HG03097 (cell line): ENCODE measurements around the gene PRODH2.

Experiments
- ATAC-seq: cut with Tn5 transposase; IDR thresholded peaks from one replicate; pipeline ENCODE4 v1.9.1; 2021; ENCODE audit not compliant: unreplicated experiment, low FRiP score

The PRODH2 gene

GRCh38 chr19:35812220-35813042 is at the start of gene PRODH2:
PRODH2 (minus strand) TSS chr19:35812845; CDS start chr19:35812805, 40 bp downstream.
- no peak for ATAC-seq

DNA sequence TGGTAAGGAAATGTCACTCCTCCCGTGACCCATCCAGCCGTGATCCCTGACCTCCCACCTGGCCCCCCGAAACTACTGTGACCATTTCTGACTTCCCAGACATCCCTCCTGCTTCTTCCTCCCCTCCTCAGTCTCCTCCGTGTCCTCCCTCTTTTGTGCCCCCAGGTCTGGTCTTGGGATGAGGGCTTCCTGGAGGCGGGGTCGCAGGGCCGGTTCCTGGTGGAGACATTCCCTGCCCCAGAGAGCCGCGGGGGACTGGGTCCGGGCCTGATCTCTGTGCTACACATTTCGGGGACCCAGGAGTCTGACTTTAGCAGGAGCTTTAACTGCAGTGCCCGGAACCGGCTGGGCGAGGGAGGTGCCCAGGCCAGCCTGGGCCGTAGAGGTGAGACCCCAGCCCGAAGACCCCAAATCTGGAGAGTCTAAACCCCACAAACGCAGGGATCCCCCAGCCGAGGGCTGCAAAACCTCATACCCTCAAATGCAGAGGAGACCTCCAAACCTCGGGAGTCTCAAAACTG is 49.1 kb upstream of the PRODH2 start:
- ATAC-seq: no peak

GRCh38 chr19:35860818-35861639 is 48.4 kb upstream of the PRODH2 start:
- ATAC-seq: no peak

- ATAC-seq: no peak
These were observed 47.8 kb upstream of the PRODH2 start for GRCh38 chr19:35860436-35860817.

GRCh38 chr19:35859414-35859813 is 46.8 kb upstream of the PRODH2 start:
- ATAC-seq: no peak

DNA sequence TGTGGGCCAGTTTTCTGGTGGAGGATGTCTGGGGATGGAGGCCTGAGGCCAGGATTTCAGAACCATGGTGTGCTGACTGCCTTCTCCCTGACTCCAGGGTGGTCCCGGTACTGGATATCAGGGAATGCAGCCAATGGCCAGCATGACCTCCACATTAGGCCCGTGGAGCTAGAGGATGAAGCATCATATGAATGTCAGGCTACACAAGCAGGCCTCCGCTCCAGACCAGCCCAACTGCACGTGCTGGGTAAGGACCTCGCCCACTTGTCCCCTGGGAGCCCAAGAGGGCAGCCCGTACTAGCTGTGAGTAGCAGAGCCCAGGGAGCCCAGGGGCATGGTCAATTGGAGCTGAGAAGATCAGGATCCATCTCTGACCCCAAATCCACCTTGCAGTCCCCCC is 45.7 kb upstream of the PRODH2 start:
- ATAC-seq: no peak

DNA sequence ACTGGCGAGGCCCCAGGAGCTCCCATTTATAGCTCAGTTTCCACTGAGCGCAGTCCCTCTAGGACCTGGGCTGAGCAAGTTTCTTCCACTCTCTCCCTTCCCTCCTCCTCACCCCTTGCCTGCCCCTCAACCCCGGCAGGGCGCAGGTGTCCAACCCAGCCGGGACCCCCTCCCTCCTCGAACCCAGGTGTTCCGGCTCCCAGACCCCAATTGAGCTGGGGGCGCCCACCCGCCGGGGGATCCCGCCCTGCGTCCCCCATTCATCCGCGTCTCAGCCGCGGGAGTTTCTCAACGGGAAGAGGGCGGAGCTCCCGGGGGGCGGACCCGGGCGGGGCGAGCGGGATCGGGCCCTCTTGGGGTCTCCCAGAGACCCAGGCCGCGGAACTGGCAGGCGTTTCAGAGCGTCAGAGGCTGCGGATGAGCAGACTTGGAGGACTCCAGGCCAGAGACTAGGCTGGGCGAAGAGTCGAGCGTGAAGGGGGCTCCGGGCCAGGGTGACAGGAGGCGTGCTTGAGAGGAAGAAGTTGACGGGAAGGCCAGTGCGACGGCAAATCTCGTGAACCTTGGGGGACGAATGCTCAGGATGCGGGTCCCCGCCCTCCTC is 44.0 kb upstream of the PRODH2 start, which contains the start of gene KIRREL2:
Gene KIRREL2 (plus strand): TSS at position 366 of the 604 bp plus-strand sequence. CDS start 209 bp downstream, at position 575.
- ATAC-seq: no peak

GRCh38 chr19:35853038-35853756 is 40.6 kb upstream of the PRODH2 start:
- no peak for ATAC-seq

GRCh38 chr19:35852029-35852780 is 39.6 kb upstream of the PRODH2 start, which contains the start of gene NPHS1:
NPHS1 (minus strand) TSS chr19:35852504; CDS start chr19:35851837, 667 bp downstream.
- no peak for ATAC-seq

DNA sequence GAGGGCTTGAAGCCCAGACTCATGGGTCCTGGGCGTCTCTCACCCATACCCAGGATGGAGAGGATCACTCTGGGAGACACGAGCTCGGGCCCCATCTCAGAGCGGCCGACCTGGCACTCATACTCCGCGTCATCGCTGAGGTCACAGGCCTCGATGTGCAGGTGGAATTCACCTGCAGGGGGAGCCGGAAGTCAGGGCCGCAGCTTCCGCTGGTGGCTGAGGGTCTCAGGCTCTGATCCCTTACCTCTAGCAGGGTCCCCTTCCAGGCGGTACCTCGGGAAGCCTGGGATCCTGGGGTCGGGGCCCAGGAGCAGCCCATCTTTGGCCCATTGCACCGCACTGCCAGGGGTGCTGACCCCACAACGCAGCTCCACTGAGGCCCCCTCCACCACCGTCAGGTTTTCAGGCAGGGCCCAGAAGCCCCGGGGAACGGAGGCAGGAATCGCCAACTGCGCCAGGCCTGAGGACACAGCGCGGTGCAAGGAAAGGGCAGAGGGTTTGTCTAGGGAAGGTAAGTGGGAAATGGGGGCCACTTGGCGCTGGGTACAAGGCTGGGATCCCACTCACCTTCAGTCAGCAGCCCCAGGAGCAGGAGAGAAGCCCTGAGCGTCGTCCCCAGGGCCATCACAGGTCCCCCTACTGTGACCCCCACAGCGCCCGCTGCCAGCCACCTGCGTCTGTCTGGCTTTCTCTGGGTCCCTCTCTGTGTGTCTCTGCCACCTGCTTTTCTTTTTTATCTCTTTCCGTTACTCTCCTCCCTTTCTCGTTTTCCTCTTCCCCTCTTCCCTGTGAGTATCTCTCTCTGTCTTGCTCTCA is 38.8 kb upstream of the PRODH2 start:
- ATAC-seq: no peak

- ATAC-seq: no peak
These were observed 36.4 kb upstream of the PRODH2 start for GRCh38 chr19:35848919-35849505.

DNA sequence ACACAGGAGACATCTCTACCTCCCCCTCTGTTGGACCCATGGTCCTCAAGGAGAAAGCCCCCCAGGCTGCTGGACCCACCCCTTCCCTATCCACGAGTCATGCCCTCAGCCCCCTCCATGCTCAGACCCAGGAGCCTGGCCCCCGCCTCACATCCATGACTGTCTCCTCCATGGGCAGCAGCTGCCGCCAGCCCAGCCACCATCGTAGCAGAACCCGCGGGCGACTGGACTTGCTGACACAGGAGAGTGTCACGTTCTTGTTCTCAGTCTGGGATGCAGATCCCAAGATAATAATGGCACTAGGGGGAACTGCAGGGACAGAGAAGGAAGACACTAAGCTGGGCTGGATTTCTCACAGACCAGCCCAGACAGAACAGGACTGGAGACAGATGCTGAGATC is 35.8 kb upstream of the PRODH2 start:
- no peak for ATAC-seq

- ATAC-seq: no peak
These were observed 35.3 kb upstream of the PRODH2 start for GRCh38 chr19:35847911-35848310.

GRCh38 chr19:35846038-35846668 is 33.5 kb upstream of the PRODH2 start:
- ATAC-seq: no peak

DNA sequence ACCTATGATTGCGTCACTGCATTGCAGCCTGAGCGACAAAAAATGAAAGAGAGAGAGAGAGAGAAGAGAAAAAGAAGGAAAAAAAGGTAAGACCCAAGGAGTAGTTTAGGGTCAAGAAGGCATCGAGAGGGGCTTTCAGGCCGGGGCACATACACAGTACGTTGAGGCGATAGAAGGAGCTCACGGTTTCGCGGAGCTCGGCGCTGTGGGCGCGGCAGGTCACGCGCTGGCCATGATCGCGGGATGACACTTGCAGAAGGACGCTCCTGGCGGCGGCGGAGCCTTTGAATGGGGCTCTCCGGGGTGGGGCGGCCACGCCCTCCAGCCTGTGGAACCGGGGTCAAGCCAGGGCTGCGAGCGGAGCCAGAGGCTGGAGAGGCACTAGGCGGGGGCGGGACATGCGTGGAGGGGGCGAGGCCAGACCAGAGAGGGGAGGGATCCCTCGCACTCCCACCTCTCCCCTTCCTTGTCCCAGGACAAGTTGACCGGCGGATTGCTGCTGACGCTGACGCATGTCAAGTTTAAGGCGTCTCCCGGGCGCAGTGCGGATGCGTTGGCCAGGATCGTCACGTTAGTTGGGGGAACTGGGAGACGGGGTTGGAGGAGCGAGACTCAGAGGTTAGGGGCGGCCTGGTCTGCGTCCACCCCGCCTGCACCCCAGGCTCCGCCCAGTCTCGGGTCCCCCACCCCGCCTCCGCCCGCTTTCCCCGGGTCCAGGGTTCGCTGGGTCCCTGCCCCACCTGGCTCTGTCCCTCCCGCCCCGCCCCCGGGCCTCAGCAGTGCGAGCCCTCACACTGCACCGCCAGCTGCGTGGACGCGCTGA is 32.8 kb upstream of the PRODH2 start:
- no peak for ATAC-seq

DNA sequence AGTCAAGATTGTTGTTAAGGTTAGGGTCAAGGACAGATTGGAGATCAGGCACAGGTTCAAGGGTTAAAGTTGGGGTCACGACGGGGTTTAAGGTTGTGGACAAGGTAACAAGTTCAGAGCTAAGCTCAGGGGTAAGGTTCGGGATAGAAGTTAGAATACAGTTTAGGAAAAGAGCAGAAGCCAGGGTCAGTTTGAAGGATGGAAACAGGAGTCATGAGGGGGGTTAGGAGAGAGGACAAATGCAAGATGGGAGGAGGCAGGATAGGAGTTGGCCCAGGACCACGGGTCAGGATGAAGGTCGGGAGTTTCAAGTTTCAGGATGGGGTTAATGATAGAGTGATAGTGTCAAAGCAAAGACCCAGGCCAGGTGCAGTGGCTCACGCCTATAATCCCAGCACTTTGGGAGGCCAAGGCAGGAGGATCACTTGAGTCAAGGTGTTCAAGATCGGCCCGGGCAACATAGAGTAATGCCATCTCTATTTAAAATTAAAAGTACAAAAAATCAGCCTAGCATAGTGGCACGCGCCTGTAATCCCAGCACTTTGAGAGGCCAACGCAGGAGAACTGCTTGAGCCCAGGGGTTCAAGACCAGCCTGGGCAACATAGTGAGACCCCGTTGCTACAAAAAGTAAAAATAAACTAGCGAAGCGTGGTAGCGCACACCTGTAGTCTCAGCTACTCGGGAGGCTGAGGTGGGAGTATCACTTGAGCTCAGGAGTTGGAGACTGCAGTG is 32.0 kb upstream of the PRODH2 start:
- ATAC-seq: no peak
